K562 (cell line): ENCODE results near the gene MYLIP. TPM values are rescaled to one million over a fixed set of nuclear protein-coding genes. Genes with fewer than 3 reads are reported as not detected.
A peak's percentile ranks its signal among the peaks of the same experiment; 100 is the strongest.

ENCODE experiments used
- ATAC-seq: fragments of 200-7000 bp; cut with Tn5 transposase; 3 replicates; pipeline ENCODE4 v1.9.1; 2020; ENCODE audit warnings: moderate library complexity
- BruUV-seq: library from RNA; stranded (reverse); fragments of 400-500 nt; replicated peaks from 2 replicates; lab custom pipeline; 2021; lab: Mats Ljungman, UMichigan
- CTCF ChIA-PET: fragments of 300-600 bp; formaldehyde crosslinking; extraction: SDS; loops from one replicate; lab custom pipeline; 2021; ENCODE audit warnings: low intra/inter-chr PET ratio; lab: Yijun Ruan, JAX
- POLR2A ChIA-PET: fragments of 300-600, 350-650 bp; sonication (Branson Sonifier 250); formaldehyde crosslinking; extraction: SDS; loops from one replicate; lab custom pipeline; 2021; ENCODE audit warnings: antibody characterized with exemption, inconsistent platforms; lab: Yijun Ruan, JAX
- DNase-seq, 4 experiments: peaks; one replicate each; pipeline versions ENCODE4 v3.0.0 to v3.0.0-alpha.2; 2011 to 2018; ENCODE audit warnings: low spot score in 3 of 4, mixed read lengths in 3 of 4; ENCODE audit errors: extremely low read depth in 1 of 4
- FAIRE-seq: peaks from 2 replicates; lab custom pipeline; 2011; peaks lifted over from hg19 to GRCh38; lab: Jason Lieb, UNC
- H2AFZ ChIP-seq: 2 replicates; pipeline ENCODE4 v1.6.0; 2011; ENCODE audit warnings: low read depth, low read length, control low read depth, inconsistent platforms
- H3K27ac ChIP-seq: fragments of 200-600 bp; 3 replicates; pipeline ENCODE4 v1.8.0; 2011; ENCODE audit warnings: low read depth, mild to moderate bottlenecking, control low read depth, inconsistent platforms, low read length, moderate library complexity, mixed read lengths; ENCODE audit errors: extremely low read depth
- H3K27me3 ChIP-seq, 2 experiments: fragments of 300-600 bp in 1 of 2; 2 replicates in 1 of 2; 3 replicates in 1 of 2; pipeline versions ENCODE4 v1.6.0 to v1.8.0; 2011; ENCODE audit warnings: inconsistent platforms in 2 of 2, low read length in 2 of 2, mild to moderate bottlenecking in 1 of 2, mixed read lengths in 1 of 2, moderate library complexity in 1 of 2; ENCODE audit not compliant: control insufficient read depth in 2 of 2, insufficient read depth in 2 of 2
- H3K36me3 ChIP-seq: fragments of 300-600 bp; 3 replicates; pipeline ENCODE4 v1.8.0; 2011; ENCODE audit warnings: mild to moderate bottlenecking, low read length, inconsistent platforms; ENCODE audit not compliant: control insufficient read depth, insufficient read depth
- H3K4me1 ChIP-seq, 2 experiments: fragments of 200-600 bp in 1 of 2; replicated peaks in 1 of 2; 2 replicates in 1 of 2; 3 replicates in 1 of 2; pipeline versions ENCODE4 v1.5.1 to v1.8.0; 2011; ENCODE audit warnings: inconsistent platforms in 2 of 2, low read length in 2 of 2, mild to moderate bottlenecking in 1 of 2, mixed read lengths in 1 of 2, moderate library complexity in 1 of 2; ENCODE audit not compliant: control insufficient read depth in 2 of 2, insufficient read depth in 2 of 2
- H3K4me2 ChIP-seq: 2 replicates; pipeline ENCODE4 v1.6.1; 2011; ENCODE audit warnings: low read length, control low read depth, inconsistent platforms, mixed read lengths; ENCODE audit not compliant: insufficient read depth
- H3K4me3 ChIP-seq: fragments of 200-600 bp; sonication (generic), shearing (Covaris generic); 2 replicates; pipeline ENCODE4 v1.5.1; 2016; ENCODE audit warnings: control low read depth, inconsistent platforms
- H3K79me2 ChIP-seq: fragments of 200-600 bp; 3 replicates; pipeline ENCODE4 v1.8.0; 2011; ENCODE audit warnings: low read length, inconsistent platforms; ENCODE audit not compliant: control insufficient read depth, insufficient read depth
- H3K9ac ChIP-seq, 2 experiments: 2 replicates each; pipeline versions ENCODE4 v1.6.0 to v1.6.1; 2011; ENCODE audit warnings: low read depth in 2 of 2, low read length in 2 of 2, control low read depth in 1 of 2, inconsistent platforms in 1 of 2, mild to moderate bottlenecking in 1 of 2, mixed read lengths in 1 of 2; ENCODE audit not compliant: insufficient read depth in 1 of 2
- H3K9me1 ChIP-seq: one replicate; pipeline ENCODE4 v1.6.0; 2011; ENCODE audit warnings: inconsistent platforms, mild to moderate bottlenecking, low read length, moderate library complexity; ENCODE audit not compliant: control insufficient read depth, insufficient read depth
- H3K9me3 ChIP-seq: replicated peaks from 2 replicates; pipeline ENCODE4 v1.5.1; 2011; ENCODE audit warnings: low read depth, low read length, inconsistent platforms; ENCODE audit not compliant: control insufficient read depth, insufficient read depth
- H4K20me1 ChIP-seq: replicated peaks from 2 replicates; pipeline ENCODE4 v1.6.1; 2011; ENCODE audit warnings: low read length, inconsistent platforms, mixed read lengths; ENCODE audit not compliant: control insufficient read depth, insufficient read depth
- ATF3 ChIP-seq, 2 experiments: fragments of 450-650 bp in 1 of 2; sonication (generic) in 1 of 2; formaldehyde crosslinking in 1 of 2; IDR thresholded peaks in 1 of 2; conservative IDR thresholded peaks in 1 of 2; 2 replicates each; pipeline versions ENCODE4 v1.6.1 to v1.8.1; 2016 to 2023; ENCODE audit warnings: mild to moderate bottlenecking in 2 of 2, moderate library complexity in 2 of 2, inconsistent platforms in 1 of 2, missing genetic modification reagents in 1 of 2
- FUS ChIP-seq: fragments of 200-400 bp; formaldehyde crosslinking; optimal IDR thresholded peaks from 2 replicates; pipeline ENCODE3; 2017; ENCODE audit warnings: low read depth, low read length
- YY1 ChIP-seq, 3 experiments: IDR thresholded peaks; 2 replicates each; pipeline ENCODE4 v1.6.1; 2011; ENCODE audit warnings: low read length in 2 of 3, mild to moderate bottlenecking in 2 of 3, moderate library complexity in 2 of 3, borderline replicate concordance in 1 of 3, control low read depth in 1 of 3, low read depth in 1 of 3; ENCODE audit not compliant: insufficient read depth in 3 of 3, insufficient replicate concordance in 2 of 3, control insufficient read depth in 1 of 3, insufficient read length in 1 of 3; ENCODE audit errors: extremely low read depth in 1 of 3
- ZNF511 ChIP-seq: sonication (generic); formaldehyde crosslinking; IDR thresholded peaks from 2 replicates; pipeline ENCODE4 v1.8.0; 2022; ENCODE audit warnings: mild to moderate bottlenecking, missing genetic modification reagents
- WGBS: fragments of 100-300 bp; shearing (Covaris generic); methylation state at CpG from one replicate; pipeline ENCODE4 v1.1.6; 2016; ENCODE audit warnings: low coverage, mixed read lengths; ENCODE audit not compliant: insufficient coverage; ENCODE audit errors: missing lambda C conversion rate; 5-methylcytosine and 5-hydroxymethylcytosine counted together
- in situ Hi-C: fragments of 300-500 bp; cut with MboI; formaldehyde crosslinking; loops from 4 replicates; pipeline ENCODE4 v1.15.0; 2018; ENCODE audit warnings: inconsistent platforms, mixed read lengths
- intact Hi-C: fragments of 100-400 bp; cut with micrococcal nuclease; formaldehyde crosslinking; loops from 2 replicates; pipeline ENCODE4 v1.14.2; 2022
- polyA plus RNA-seq, 8 experiments: library from polyadenylated mRNA; depleted of rRNA in 4 of 8; stranded (reverse) in 5 of 8; unstranded in 3 of 8; fragments of >200 nt; fragmentation: Nextera tagmentation in 2 of 8; fragmentation: Illumina TruSeq in 1 of 8; extraction: Ambion mirVana in 2 of 8; extraction: Trizol in 1 of 8; gene quantifications; 2 replicates each; pipeline versions ENCODE4 v1.2.1 to v1.2.3, GENCODE V29; 2011 to 2014; ENCODE audit warnings: inconsistent platforms in 1 of 8, missing spikeins in 1 of 8
- total RNA-seq, 7 experiments: library from RNA; depleted of rRNA in 6 of 7; stranded (reverse); fragments of >200 nt in 6 of 7; fragmentation: Illumina TruSeq in 2 of 7; extraction: Trizol in 2 of 7; gene quantifications; 2 replicates each; pipeline versions ENCODE4 v1.2.1 to v1.2.3, GENCODE V29; 2011 to 2021; ENCODE audit warnings: low replicate concordance in 1 of 7
- TF ChIP-seq, protein P1 (sequence below): fragments of 450-650 bp; IDR thresholded peaks from 2 replicates; pipeline ENCODE4 v1.6.1; 2018; ENCODE audit not compliant: partially characterized antibody
- TF ChIP-seq, protein P2 (sequence below), 3 experiments: fragments of 200-800 bp in 1 of 3; sonication (Bioruptor generic) in 1 of 3; sonication (generic) in 1 of 3; formaldehyde crosslinking in 1 of 3; IDR thresholded peaks; 2 replicates each; pipeline versions ENCODE4 v1.6.1 to v1.8.0; 2016 to 2022; ENCODE audit warnings: mild to moderate bottlenecking in 2 of 3, missing compliant biosample characterization in 2 of 3, missing genetic modification characterization in 2 of 3, missing genetic modification reagents in 1 of 3

Gene MYLIP
- total and polyA plus RNA-seq, 9 of the 15 experiments (the other 6 are each of a cell fraction or from before 2014, with no cell fraction given): 10.8 to 43.5 (median 31.5) TPM

GRCh38 chr6:16196260-16196983 is 67.5 kb downstream of the MYLIP start (continued):
- TF ChIP-seq, protein P1, sequence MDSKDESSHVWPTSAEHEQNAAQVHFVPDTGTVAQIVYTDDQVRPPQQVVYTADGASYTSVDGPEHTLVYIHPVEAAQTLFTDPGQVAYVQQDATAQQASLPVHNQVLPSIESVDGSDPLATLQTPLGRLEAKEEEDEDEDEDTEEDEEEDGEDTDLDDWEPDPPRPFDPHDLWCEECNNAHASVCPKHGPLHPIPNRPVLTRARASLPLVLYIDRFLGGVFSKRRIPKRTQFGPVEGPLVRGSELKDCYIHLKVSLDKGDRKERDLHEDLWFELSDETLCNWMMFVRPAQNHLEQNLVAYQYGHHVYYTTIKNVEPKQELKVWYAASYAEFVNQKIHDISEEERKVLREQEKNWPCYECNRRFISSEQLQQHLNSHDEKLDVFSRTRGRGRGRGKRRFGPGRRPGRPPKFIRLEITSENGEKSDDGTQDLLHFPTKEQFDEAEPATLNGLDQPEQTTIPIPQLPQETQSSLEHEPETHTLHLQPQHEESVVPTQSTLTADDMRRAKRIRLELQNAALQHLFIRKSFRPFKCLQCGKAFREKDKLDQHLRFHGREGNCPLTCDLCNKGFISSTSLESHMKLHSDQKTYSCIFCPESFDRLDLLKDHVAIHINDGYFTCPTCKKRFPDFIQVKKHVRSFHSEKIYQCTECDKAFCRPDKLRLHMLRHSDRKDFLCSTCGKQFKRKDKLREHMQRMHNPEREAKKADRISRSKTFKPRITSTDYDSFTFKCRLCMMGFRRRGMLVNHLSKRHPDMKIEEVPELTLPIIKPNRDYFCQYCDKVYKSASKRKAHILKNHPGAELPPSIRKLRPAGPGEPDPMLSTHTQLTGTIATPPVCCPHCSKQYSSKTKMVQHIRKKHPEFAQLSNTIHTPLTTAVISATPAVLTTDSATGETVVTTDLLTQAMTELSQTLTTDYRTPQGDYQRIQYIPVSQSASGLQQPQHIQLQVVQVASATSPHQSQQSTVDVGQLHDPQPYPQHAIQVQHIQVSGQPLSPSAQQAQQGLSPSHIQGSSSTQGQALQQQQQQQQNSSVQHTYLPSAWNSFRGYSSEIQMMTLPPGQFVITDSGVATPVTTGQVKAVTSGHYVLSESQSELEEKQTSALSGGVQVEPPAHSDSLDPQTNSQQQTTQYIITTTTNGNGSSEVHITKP: peak; percentile 27
- peak; percentile 41; the same call in 1 of the 2 replicates for TF ChIP-seq ATF3 (IDR thresholded peaks at IDR 0.05)
- no peak for TF ChIP-seq ATF3 (CRISPR knock-in tag; conservative IDR thresholded peaks at IDR 0.05)

DNA sequence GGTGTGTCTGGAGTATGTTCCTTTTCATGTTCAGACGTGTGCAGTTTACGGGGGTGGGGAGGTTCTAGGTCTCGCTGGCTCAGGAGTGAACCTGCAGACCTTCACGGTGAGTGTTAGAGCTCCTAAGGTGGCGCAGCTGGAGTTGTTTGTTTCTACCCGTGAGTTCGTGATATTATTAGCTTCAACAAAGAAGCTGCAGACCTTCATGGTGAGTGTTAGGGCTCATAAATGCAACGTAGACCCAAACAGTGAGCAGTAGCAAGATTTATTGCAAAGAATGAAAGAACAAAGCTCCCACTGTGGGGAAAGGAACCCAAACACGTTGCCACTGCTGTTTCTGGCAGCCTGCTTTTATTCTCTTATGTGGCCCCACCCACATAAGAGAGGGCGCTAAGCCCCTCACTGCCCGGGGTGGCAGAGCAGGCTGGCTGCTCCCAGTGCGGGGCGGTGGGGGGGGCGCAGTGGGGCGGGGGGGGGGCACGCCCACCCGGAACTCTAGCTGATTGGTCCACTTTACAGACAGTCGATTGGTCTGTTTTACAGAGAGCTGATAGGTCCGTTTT is 68.2 kb downstream of the MYLIP start:
- no TSS peak for BruUV-seq
- no peak overlapping the region for H3K4me3 ChIP-seq
- no peak for FAIRE-seq

More for the DNA sequence above, 68.2 kb downstream of the MYLIP start:
- WGBS: 72% methylated on average over 14 of the region's 19 CpGs
- Histone ChIP-seq H4K20me1 (no peaks in the 10 kb centered on the region), H3K9me3 (no peaks in the 10 kb centered on the region), H3K79me2 (no peaks in the 10 kb centered on the region), H3K27me3 (no peaks in the 10 kb centered on the region; a peak in 1 of 5 replicates), H3K4me1 (no peaks in the 10 kb centered on the region; a peak in 3 of 5 replicates), H3K27ac (no peak overlapping the region), H3K9me1 (no peaks in the 10 kb centered on the region), H3K36me3 (no peaks in the 10 kb centered on the region), H3K4me2 (no peak overlapping the region), H3K9ac (no peak overlapping the region), H2AFZ (peak overlapping the region; percentile 69)
- in situ Hi-C loops: no loop called here
- POLR2A ChIA-PET: interaction anchor here (1.1 to 2.5 kb wide), 3 partner anchors 10 to 66 kb away, joined by 3 to 8 read pairs (median 4); no protein-coding TSS in a partner anchor
- intact Hi-C loops: no loop called here
- CTCF ChIA-PET: no interaction called here
- TF ChIP-seq ZNF511 (CRISPR knock-in tag) (no peak), YY1 (IDR thresholded peaks at IDR 0.05; ENCODE audit: borderline replicate concordance in 1 of 3, control insufficient read depth in 1 of 3, extremely low read depth in 1 of 3, insufficient read depth in 3 of 3, insufficient read length in 1 of 3, insufficient replicate concordance in 2 of 3, low read depth in 1 of 3, low read length in 2 of 3) (no peak), FUS (no peak)
- TF ChIP-seq, protein P2, sequence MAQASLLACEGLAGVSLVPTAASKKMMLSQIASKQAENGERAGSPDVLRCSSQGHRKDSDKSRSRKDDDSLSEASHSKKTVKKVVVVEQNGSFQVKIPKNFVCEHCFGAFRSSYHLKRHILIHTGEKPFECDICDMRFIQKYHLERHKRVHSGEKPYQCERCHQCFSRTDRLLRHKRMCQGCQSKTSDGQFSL (CRISPR knock-in tag; IDR thresholded peaks at IDR 0.05): no peak
- TF ChIP-seq, protein P2 (tag; IDR thresholded peaks at IDR 0.05): peak in 1 of 2 experiments; percentile 40; a peak in 1 of 4 replicates
- DNase-seq: no peak
- no peak for ATAC-seq
